ENCODE data around the gene CDK11B.

The CDK11B gene

DNA sequence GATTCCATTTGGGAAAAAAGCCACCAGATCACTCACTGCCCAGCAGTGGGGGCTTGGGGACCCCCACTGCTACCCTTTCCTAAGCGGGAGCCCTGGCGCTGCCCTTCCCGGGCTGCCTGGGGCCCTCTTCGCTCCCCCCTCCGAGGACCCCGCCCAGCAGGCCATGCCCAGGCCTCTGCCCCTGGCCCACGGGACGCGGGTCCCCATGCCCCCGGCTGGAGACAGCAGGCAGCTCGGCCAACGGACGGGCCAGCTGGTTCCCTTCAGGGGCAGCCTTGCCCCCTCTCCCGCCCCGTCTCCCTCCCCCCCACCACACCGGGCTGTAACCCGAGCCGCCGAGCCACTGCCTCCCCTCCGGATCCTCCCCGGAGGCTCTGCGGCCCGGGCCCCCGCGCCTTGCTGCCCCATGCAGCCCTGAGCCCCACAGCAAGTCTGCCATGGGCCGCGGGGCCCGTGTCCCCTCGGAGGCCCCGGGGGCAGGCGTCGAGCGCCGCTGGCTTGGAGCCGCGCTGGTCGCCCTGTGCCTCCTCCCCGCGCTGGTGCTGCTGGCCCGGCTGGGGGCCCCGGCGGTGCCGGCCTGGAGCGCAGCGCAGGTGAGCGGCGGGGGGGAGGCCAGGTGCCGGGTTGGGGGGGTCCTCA lies 26.9 kb downstream of the CDK11B start, which contains the start of gene MMP23B:
Gene MMP23B (plus strand): TSS at position 392 of the 639 bp plus-strand sequence. CDS start 46 bp downstream, at position 438.
- TF ChIP-seq FOXP2 (optimal IDR thresholded peaks at IDR 0.05; ENCODE audit: borderline replicate concordance, extremely low read depth, extremely low read length, insufficient read depth) = no peak
- no peak for TF ChIP-seq SIN3A (IDR thresholded peaks at IDR 0.05; ENCODE audit: borderline replicate concordance, insufficient read depth, low read length)
- no peak for TF ChIP-seq POLR2AphosphoS5 (IDR thresholded peaks at IDR 0.05; ENCODE audit: low read depth, low read length)
- no peak for TF ChIP-seq TAF1 (IDR thresholded peaks at IDR 0.05; ENCODE audit: borderline replicate concordance, insufficient read depth, low read length)
- TF ChIP-seq REST (IDR thresholded peaks at IDR 0.05; ENCODE audit: insufficient read depth in 1 of 2, low read depth in 2 of 2, low read length in 2 of 2) = no peak

- TF ChIP-seq FOXP2 (optimal IDR thresholded peaks at IDR 0.05; ENCODE audit: borderline replicate concordance, extremely low read depth, extremely low read length, insufficient read depth) (no peak), SIN3A (IDR thresholded peaks at IDR 0.05; ENCODE audit: borderline replicate concordance, insufficient read depth, low read length) (no peak), TAF1 (IDR thresholded peaks at IDR 0.05; ENCODE audit: borderline replicate concordance, insufficient read depth, low read length) (no peak), POLR2AphosphoS5 (IDR thresholded peaks at IDR 0.05; ENCODE audit: low read depth, low read length) (no peak), REST (IDR thresholded peaks at IDR 0.05; ENCODE audit: insufficient read depth in 1 of 2, low read depth in 2 of 2, low read length in 2 of 2) (no peak)
Observed at GRCh38 chr1:1630965-1631781, 27.6 kb downstream of the CDK11B start.

DNA sequence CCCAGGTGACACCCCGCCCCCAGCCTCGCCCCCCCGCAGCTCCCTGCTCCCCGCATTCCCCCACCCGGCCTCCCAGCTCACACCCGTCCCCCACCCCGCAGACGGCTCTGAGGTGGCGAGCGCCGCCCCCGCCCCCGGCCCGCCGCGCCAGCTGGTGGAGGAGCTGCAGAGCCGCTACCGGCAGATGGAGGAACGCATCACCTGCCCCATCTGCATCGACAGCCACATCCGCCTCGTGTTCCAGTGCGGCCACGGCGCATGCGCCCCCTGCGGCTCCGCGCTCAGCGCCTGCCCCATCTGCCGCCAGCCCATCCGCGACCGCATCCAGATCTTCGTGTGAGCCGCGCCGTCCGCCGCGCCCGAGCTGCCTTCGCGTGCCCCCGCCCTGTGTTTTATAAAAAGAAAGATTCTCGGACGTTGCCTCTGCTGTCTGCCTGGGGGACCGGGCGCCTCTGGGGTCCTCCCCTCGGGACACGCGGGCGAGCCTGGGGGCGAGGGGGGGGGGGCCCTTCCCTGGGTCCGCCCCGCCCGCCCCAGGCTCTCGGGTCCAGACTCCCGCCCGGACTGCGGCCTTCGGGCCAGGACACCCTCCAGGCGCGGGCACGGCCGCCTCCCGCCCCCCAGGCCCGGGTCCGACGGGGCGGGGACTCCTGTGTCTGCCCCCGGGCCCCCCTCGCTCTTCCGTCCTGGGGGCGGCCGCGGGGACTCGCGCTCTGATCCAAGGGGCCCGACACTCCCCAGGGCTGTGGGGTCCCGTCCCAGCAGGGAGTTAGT lies 28.4 kb downstream of the CDK11B start:
- TF ChIP-seq SIN3A (IDR thresholded peaks at IDR 0.05; ENCODE audit: borderline replicate concordance, insufficient read depth, low read length) = no peak
- TF ChIP-seq TAF1 (IDR thresholded peaks at IDR 0.05; ENCODE audit: borderline replicate concordance, insufficient read depth, low read length) = no peak
- TF ChIP-seq REST (IDR thresholded peaks at IDR 0.05; ENCODE audit: insufficient read depth in 1 of 2, low read depth in 2 of 2, low read length in 2 of 2) = no peak
- TF ChIP-seq FOXP2 (optimal IDR thresholded peaks at IDR 0.05; ENCODE audit: borderline replicate concordance, extremely low read depth, extremely low read length, insufficient read depth) = no peak
- TF ChIP-seq POLR2AphosphoS5 (IDR thresholded peaks at IDR 0.05; ENCODE audit: low read depth, low read length) = no peak

- TF ChIP-seq TAF1 (IDR thresholded peaks at IDR 0.05; ENCODE audit: borderline replicate concordance, insufficient read depth, low read length) = no peak
- no peak for TF ChIP-seq FOXP2 (optimal IDR thresholded peaks at IDR 0.05; ENCODE audit: borderline replicate concordance, extremely low read depth, extremely low read length, insufficient read depth)
- no peak for TF ChIP-seq POLR2AphosphoS5 (IDR thresholded peaks at IDR 0.05; ENCODE audit: low read depth, low read length)
Observed at GRCh38 chr1:1629430-1630190, 29.2 kb downstream of the CDK11B start.

All from PFSK-1 (cell line).